HepG2 (cell line): ENCODE measurements around the gene ACTN1. TPM values are rescaled to one million over a fixed set of nuclear protein-coding genes. Genes with fewer than 3 reads are reported as not detected.
A peak's percentile ranks its signal among the peaks of the same experiment; 100 is the strongest.

Source experiments
- ARID4A ChIP-seq: sonication (generic); formaldehyde crosslinking; IDR thresholded peaks from 2 replicates; pipeline ENCODE4 v1.5.0; 2020; ENCODE audit warnings: mild to moderate bottlenecking, missing genetic modification reagents, borderline replicate concordance
- ATF6 ChIP-seq: sonication (generic); formaldehyde crosslinking; conservative IDR thresholded peaks from 2 replicates; pipeline ENCODE4 v1.4.0; 2020; ENCODE audit warnings: missing genetic modification reagents
- ELK4 ChIP-seq: sonication (generic); formaldehyde crosslinking; IDR thresholded peaks from 2 replicates; pipeline ENCODE4 v1.9.0; 2021; ENCODE audit warnings: missing genetic modification reagents, borderline replicate concordance
- MED1 ChIP-seq: sonication (generic); formaldehyde crosslinking; IDR thresholded peaks from 2 replicates; pipeline ENCODE4 v1.4.0; 2020; ENCODE audit warnings: missing genetic modification reagents
- MEF2D ChIP-seq: sonication (generic); formaldehyde crosslinking; IDR thresholded peaks from 2 replicates; pipeline ENCODE4 v1.5.1; 2020; ENCODE audit warnings: mild to moderate bottlenecking, missing genetic modification reagents
- PAXIP1 ChIP-seq: sonication (generic); formaldehyde crosslinking; conservative IDR thresholded peaks from 2 replicates; pipeline ENCODE4 v1.4.0; 2020; ENCODE audit warnings: mild to moderate bottlenecking, missing genetic modification reagents, moderate library complexity
- UBTF ChIP-seq: sonication (generic); formaldehyde crosslinking; IDR thresholded peaks from 2 replicates; pipeline ENCODE4 v1.4.0; 2020; ENCODE audit warnings: mild to moderate bottlenecking, missing genetic modification reagents
- ZFAT ChIP-seq: sonication (generic); formaldehyde crosslinking; conservative IDR thresholded peaks from 2 replicates; pipeline ENCODE4 v1.8.1; 2023; ENCODE audit warnings: missing genetic modification reagents, inconsistent platforms
- ZMYM3 ChIP-seq: sonication (generic); formaldehyde crosslinking; IDR thresholded peaks from 2 replicates; pipeline ENCODE4 v1.5.1; 2020; ENCODE audit warnings: mild to moderate bottlenecking, missing genetic modification reagents
- ZNF263 ChIP-seq: sonication (generic); formaldehyde crosslinking; IDR thresholded peaks from 2 replicates; pipeline ENCODE4 v1.4.0; 2020; ENCODE audit warnings: missing genetic modification reagents
- ZNF580 ChIP-seq: IDR thresholded peaks from 2 replicates; pipeline ENCODE4 v1.6.1; 2016; ENCODE audit warnings: low read depth, borderline replicate concordance
- polyA plus RNA-seq, 8 experiments: library from polyadenylated mRNA; depleted of rRNA in 3 of 8; stranded (reverse) in 7 of 8; unstranded in 1 of 8; fragments of >200 nt; fragmentation: Illumina TruSeq in 4 of 8; extraction: Trizol in 4 of 8; gene quantifications; 2 replicates each; pipeline versions ENCODE4 v1.2.1 to v1.2.3, GENCODE V29; 2011 to 2016; ENCODE audit warnings: low read depth in 4 of 8, missing spikeins in 1 of 8, mixed read lengths in 1 of 8; ENCODE audit not compliant: insufficient read depth in 1 of 8
- total RNA-seq, 5 experiments: library from RNA; depleted of rRNA; stranded (reverse); fragments of >200 nt; fragmentation: Illumina TruSeq; extraction: Trizol; gene quantifications; 2 replicates each; pipeline ENCODE4 v1.2.3, GENCODE V29; 2016; ENCODE audit warnings: low read depth in 1 of 5

Gene ACTN1
- total and polyA plus RNA-seq, 2 of the 13 experiments (the other 11 are each of a cell fraction or from before 2014, with no cell fraction given), result 58.6 to 162 TPM

GRCh38 chr14:68964300-68965093 is 14.6 kb downstream of the ACTN1 start (continued):
- TF ChIP-seq PAXIP1 (CRISPR knock-in tag) (peak; percentile 83), ATF6 (CRISPR knock-in tag) (no peak), ARID4A (CRISPR knock-in tag) (no peak), UBTF (CRISPR knock-in tag) (no peak; the same call in 1 of the 2 replicates), ZMYM3 (peak; percentile 72; the same call in 1 of the 2 replicates), MED1 (CRISPR knock-in tag) (peak; percentile 48), MEF2D (CRISPR knock-in tag) (0 out of 2 replicates have a peak, but pooled peaks have one; percentile 20), ZFAT (CRISPR knock-in tag) (no peak), ZNF263 (CRISPR knock-in tag) (0 out of 2 replicates have a peak, but pooled peaks have one; percentile 14), ELK4 (no peak), ZNF580 (CRISPR knock-in tag) (0 out of 2 replicates have a peak, but pooled peaks have one; percentile 37)
